A673 (cell line): ENCODE results near the gene RHPN2.

ENCODE experiments used
- EZH2 ChIP-seq: fragments of 200-600 bp; sonication (generic); IDR thresholded peaks from 2 replicates; pipeline ENCODE4 v1.6.1; 2017; ENCODE audit warnings: borderline replicate concordance, low read depth, mild to moderate bottlenecking, mixed read lengths, antibody characterized with exemption, low read length; ENCODE audit not compliant: poor library complexity, severe bottlenecking
- TF ChIP-seq, protein P1 (sequence below): fragments of 300-800, 200-600 bp; sonication (generic); conservative IDR thresholded peaks from 2 replicates; pipeline ENCODE4 v1.5.1; 2017; ENCODE audit warnings: low read depth, mild to moderate bottlenecking, antibody characterized with exemption, low read length, moderate library complexity, mixed read lengths

DNA sequence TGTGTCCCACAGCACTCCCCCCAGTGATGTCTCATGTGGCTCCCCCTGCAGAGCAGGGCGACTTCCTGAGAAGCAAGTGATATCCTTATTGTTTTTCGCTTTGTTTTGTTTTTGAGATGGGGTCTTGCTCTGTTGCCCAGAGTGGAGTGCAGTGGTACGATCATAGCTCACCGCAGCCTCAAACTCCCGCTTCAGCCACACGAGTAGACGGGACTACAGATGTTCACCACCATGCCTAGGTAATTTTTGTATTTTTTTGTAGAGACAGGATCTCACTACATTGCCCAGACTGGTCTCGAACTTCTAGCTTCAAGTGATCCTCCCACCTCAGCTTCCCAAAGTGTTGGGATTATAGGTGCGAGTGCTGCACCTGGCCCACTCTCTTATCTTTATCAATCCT lies 97.9 kb downstream of the RHPN2 start:
- TF ChIP-seq, protein P1, sequence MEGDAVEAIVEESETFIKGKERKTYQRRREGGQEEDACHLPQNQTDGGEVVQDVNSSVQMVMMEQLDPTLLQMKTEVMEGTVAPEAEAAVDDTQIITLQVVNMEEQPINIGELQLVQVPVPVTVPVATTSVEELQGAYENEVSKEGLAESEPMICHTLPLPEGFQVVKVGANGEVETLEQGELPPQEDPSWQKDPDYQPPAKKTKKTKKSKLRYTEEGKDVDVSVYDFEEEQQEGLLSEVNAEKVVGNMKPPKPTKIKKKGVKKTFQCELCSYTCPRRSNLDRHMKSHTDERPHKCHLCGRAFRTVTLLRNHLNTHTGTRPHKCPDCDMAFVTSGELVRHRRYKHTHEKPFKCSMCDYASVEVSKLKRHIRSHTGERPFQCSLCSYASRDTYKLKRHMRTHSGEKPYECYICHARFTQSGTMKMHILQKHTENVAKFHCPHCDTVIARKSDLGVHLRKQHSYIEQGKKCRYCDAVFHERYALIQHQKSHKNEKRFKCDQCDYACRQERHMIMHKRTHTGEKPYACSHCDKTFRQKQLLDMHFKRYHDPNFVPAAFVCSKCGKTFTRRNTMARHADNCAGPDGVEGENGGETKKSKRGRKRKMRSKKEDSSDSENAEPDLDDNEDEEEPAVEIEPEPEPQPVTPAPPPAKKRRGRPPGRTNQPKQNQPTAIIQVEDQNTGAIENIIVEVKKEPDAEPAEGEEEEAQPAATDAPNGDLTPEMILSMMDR, result no peak
- no peak for TF ChIP-seq EZH2
